K562 (cell line): ENCODE measurements around the gene WIF1. TPM values are rescaled to one million over a fixed set of nuclear protein-coding genes. Genes with fewer than 3 reads are reported as not detected.

Source experiments
- ARID1B ChIP-seq: fragments of 450-650 bp; IDR thresholded peaks from 2 replicates; pipeline ENCODE4 v1.6.1; 2016; ENCODE audit warnings: antibody characterized with exemption, mild to moderate bottlenecking, inconsistent platforms
- BDP1 ChIP-seq: IDR thresholded peaks from 3 replicates; pipeline ENCODE4 v1.6.1; 2011; ENCODE audit not compliant: insufficient read length, insufficient read depth
- CBX2 ChIP-seq: fragments of 200-600 bp; sonication (generic); IDR thresholded peaks from one replicate; pipeline ENCODE4 v1.6.1; 2012; ENCODE audit warnings: mild to moderate bottlenecking, low read length, inconsistent platforms; ENCODE audit not compliant: insufficient read depth, poor library complexity, severe bottlenecking
- COPS2 ChIP-seq: fragments of 450-650 bp; conservative IDR thresholded peaks from 2 replicates; pipeline ENCODE4 v1.6.1; 2016; ENCODE audit warnings: mild to moderate bottlenecking, moderate library complexity
- CREB1 ChIP-seq, 2 experiments: sonication (generic) in 1 of 2; formaldehyde crosslinking in 1 of 2; IDR thresholded peaks; 2 replicates each; pipeline versions ENCODE4 v1.6.1 to v1.8.0; 2012 to 2022; ENCODE audit warnings: inconsistent platforms in 1 of 2, mild to moderate bottlenecking in 1 of 2, missing genetic modification reagents in 1 of 2, moderate library complexity in 1 of 2
- ELF4 ChIP-seq: fragments of 450-650 bp; formaldehyde crosslinking; IDR thresholded peaks from 2 replicates; pipeline ENCODE4 v1.4.0; 2022; ENCODE audit warnings: missing genetic modification characterization
- FOXP4 ChIP-seq: sonication (generic); formaldehyde crosslinking; IDR thresholded peaks from 2 replicates; pipeline ENCODE4 v1.8.0; 2022; ENCODE audit warnings: mild to moderate bottlenecking, missing genetic modification reagents, borderline replicate concordance
- GATAD2A ChIP-seq: fragments of 450-650 bp; IDR thresholded peaks from 2 replicates; pipeline ENCODE4 v1.6.1; 2017
- NFE2L1 ChIP-seq: fragments of 450-650 bp; IDR thresholded peaks from 2 replicates; pipeline ENCODE4 v1.6.1; 2016; ENCODE audit warnings: missing genetic modification characterization, low read depth, mild to moderate bottlenecking, missing compliant biosample characterization, moderate library complexity, borderline replicate concordance
- SETDB1 ChIP-seq: IDR thresholded peaks from one replicate; pipeline ENCODE4 v1.6.1; 2012; ENCODE audit warnings: low read length, control low read depth, inconsistent platforms
- ZNF121 ChIP-seq: sonication (generic); formaldehyde crosslinking; conservative IDR thresholded peaks from 2 replicates; pipeline ENCODE4 v1.8.0; 2022; ENCODE audit warnings: missing genetic modification reagents
- ZNF232 ChIP-seq: sonication (generic); formaldehyde crosslinking; IDR thresholded peaks from 2 replicates; pipeline ENCODE4 v1.8.0; 2022; ENCODE audit warnings: mild to moderate bottlenecking, missing genetic modification reagents
- ZNF311 ChIP-seq: fragments of 250-450 bp; sonication (Bioruptor Pico); IDR thresholded peaks from 2 replicates; pipeline ENCODE4 v1.4.0; 2020; ENCODE audit warnings: mild to moderate bottlenecking, moderate library complexity
- ZNF589 ChIP-seq: fragments of 200-800 bp; sonication (Bioruptor generic); IDR thresholded peaks from 2 replicates; pipeline ENCODE4 v1.6.1; 2016; ENCODE audit warnings: low read depth, missing genetic modification characterization, missing compliant biosample characterization
- ZNF699 ChIP-seq: fragments of 250-450 bp; sonication (Bioruptor Pico); IDR thresholded peaks from 2 replicates; pipeline ENCODE4 v1.8.0; 2021; ENCODE audit warnings: mild to moderate bottlenecking, moderate library complexity; ENCODE audit not compliant: insufficient replicate concordance
- polyA plus RNA-seq, 8 experiments: library from polyadenylated mRNA; depleted of rRNA in 4 of 8; stranded (reverse) in 5 of 8; unstranded in 3 of 8; fragments of >200 nt; fragmentation: Nextera tagmentation in 2 of 8; fragmentation: Illumina TruSeq in 1 of 8; extraction: Ambion mirVana in 2 of 8; extraction: Trizol in 1 of 8; gene quantifications; 2 replicates each; pipeline versions ENCODE4 v1.2.1 to v1.2.3, GENCODE V29; 2011 to 2014; ENCODE audit warnings: inconsistent platforms in 1 of 8, missing spikeins in 1 of 8
- total RNA-seq, 7 experiments: library from RNA; depleted of rRNA in 6 of 7; stranded (reverse); fragments of >200 nt in 6 of 7; fragmentation: Illumina TruSeq in 2 of 7; extraction: Trizol in 2 of 7; gene quantifications; 2 replicates each; pipeline versions ENCODE4 v1.2.1 to v1.2.3, GENCODE V29; 2011 to 2021; ENCODE audit warnings: low replicate concordance in 1 of 7
- TF ChIP-seq, protein P1 (sequence below): fragments of 450-650 bp; IDR thresholded peaks from 2 replicates; pipeline ENCODE4 v1.6.1; 2016; ENCODE audit warnings: antibody characterized with exemption
- TF ChIP-seq, protein P2 (sequence below): conservative IDR thresholded peaks from 2 replicates; pipeline ENCODE4 v1.6.1; 2011; ENCODE audit warnings: low read depth, mild to moderate bottlenecking, low read length; ENCODE audit not compliant: control insufficient read depth
- TF ChIP-seq, protein P3 (sequence below): fragments of 450-650 bp; IDR thresholded peaks from 2 replicates; pipeline ENCODE4 v1.6.1; 2017; ENCODE audit warnings: mild to moderate bottlenecking, moderate library complexity

Gene WIF1
- total and polyA plus RNA-seq, 9 of the 15 experiments (the other 6 are each of a cell fraction or from before 2014, with no cell fraction given), result not detected

DNA sequence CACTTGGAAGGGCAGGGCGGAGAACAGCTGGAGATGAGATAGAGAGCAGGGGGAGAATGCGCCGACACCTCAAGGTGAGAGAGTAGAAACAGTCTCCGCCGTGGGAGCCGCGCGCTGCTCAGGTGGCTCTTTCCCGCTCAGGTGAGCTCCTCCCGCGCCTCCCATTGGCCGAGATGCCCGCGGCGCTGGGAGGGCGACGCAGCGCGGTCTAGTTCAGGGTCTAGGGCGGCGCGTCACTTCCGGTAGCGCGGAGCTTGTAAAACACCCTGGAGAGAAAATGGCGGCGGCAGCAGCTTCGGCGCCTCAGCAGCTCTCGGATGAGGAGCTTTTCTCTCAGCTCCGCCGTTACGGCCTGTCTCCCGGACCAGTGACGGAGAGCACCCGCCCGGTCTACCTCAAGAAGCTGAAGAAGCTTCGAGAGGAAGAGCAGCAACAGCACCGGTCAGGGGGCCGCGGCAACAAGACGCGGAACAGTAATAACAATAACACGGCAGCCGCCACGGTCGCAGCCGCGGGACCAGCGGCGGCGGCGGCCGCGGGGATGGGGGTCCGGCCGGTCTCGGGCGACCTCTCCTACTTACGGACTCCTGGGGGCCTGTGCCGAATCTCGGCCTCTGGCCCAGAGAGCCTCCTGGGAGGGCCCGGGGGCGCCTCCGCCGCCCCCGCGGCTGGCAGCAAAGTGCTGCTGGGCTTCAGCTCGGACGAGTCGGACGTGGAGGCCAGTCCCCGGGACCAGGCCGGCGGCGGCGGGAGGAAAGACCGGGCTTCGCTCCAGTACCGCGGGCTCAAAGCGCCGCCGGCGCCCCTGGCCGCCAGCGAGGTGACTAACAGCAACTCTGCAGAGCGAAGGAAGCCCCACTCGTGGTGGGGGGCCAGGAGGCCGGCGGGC is 48.5 kb upstream of the WIF1 start, which contains the start of gene LEMD3 (continued):
- TF ChIP-seq, protein P1, sequence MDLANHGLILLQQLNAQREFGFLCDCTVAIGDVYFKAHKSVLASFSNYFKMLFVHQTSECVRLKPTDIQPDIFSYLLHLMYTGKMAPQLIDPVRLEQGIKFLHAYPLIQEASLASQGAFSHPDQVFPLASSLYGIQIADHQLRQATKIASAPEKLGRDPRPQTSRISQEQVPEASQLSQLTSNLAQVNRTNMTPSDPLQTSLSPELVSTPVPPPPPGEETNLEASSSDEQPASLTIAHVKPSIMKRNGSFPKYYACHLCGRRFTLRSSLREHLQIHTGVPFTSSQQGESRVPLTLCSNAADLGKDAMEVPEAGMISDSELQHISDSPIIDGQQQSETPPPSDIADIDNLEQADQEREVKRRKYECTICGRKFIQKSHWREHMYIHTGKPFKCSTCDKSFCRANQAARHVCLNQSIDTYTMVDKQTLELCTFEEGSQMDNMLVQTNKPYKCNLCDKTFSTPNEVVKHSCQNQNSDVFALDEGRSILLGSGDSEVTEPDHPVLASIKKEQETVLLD, result no peak; the same call in 1 of the 2 replicates
- TF ChIP-seq CREB1 (IDR thresholded peaks at IDR 0.05), result peak; percentile 97
- peak; percentile 95 for TF ChIP-seq CREB1 (CRISPR knock-in tag; IDR thresholded peaks at IDR 0.05)
- TF ChIP-seq CBX2, result no peak
- TF ChIP-seq ZNF121 (CRISPR knock-in tag), result no peak
- no peak for TF ChIP-seq GATAD2A
- TF ChIP-seq, protein P2, sequence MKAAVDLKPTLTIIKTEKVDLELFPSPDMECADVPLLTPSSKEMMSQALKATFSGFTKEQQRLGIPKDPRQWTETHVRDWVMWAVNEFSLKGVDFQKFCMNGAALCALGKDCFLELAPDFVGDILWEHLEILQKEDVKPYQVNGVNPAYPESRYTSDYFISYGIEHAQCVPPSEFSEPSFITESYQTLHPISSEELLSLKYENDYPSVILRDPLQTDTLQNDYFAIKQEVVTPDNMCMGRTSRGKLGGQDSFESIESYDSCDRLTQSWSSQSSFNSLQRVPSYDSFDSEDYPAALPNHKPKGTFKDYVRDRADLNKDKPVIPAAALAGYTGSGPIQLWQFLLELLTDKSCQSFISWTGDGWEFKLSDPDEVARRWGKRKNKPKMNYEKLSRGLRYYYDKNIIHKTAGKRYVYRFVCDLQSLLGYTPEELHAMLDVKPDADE, result peak; percentile 66; the same call in 1 of the 2 replicates
- TF ChIP-seq ELF4, result no peak
- TF ChIP-seq ZNF589 (CRISPR knock-in tag), result peak; percentile 70; the same call in 1 of the 2 replicates
- no peak for TF ChIP-seq ARID1B
- TF ChIP-seq ZNF232 (CRISPR knock-in tag), result no peak
- peak; percentile 38; the same call in 1 of the 2 replicates for TF ChIP-seq FOXP4 (CRISPR knock-in tag)
- TF ChIP-seq ZNF699 (CRISPR knock-in tag), result no peak
- no peak for TF ChIP-seq NFE2L1 (tag)
- no peak for TF ChIP-seq ZNF311 (CRISPR knock-in tag)
- no peak for TF ChIP-seq COPS2
- TF ChIP-seq, protein P3, sequence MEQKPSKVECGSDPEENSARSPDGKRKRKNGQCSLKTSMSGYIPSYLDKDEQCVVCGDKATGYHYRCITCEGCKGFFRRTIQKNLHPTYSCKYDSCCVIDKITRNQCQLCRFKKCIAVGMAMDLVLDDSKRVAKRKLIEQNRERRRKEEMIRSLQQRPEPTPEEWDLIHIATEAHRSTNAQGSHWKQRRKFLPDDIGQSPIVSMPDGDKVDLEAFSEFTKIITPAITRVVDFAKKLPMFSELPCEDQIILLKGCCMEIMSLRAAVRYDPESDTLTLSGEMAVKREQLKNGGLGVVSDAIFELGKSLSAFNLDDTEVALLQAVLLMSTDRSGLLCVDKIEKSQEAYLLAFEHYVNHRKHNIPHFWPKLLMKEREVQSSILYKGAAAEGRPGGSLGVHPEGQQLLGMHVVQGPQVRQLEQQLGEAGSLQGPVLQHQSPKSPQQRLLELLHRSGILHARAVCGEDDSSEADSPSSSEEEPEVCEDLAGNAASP, result no peak
- no peak for TF ChIP-seq BDP1
- no peak for TF ChIP-seq SETDB1
